CD4-positive, alpha-beta T cell (primary cell): ENCODE measurements around the gene COA8. TPM values are rescaled to one million over a fixed set of nuclear protein-coding genes. Genes with fewer than 3 reads are reported as not detected.

Experiments
- ATAC-seq: fragments of 200-7000 bp; cut with Tn5 transposase; one replicate; pipeline ENCODE4 v1.10.0; 2022; ENCODE audit warnings: mild to moderate bottlenecking; ENCODE audit not compliant: poor library complexity
- CTCF ChIA-PET: fragments of 350-600 bp; sonication (Branson Sonifier 250); formaldehyde crosslinking; loops from one replicate; lab custom pipeline; 2021; ENCODE audit warnings: antibody characterized with exemption, inconsistent platforms; lab: Charles Lee
- POLR2A ChIA-PET: fragments of 350-600 bp; sonication (Branson Sonifier 250); formaldehyde crosslinking; loops from one replicate; lab custom pipeline; 2021; ENCODE audit warnings: antibody characterized with exemption, inconsistent platforms; lab: Charles Lee
- DNase-seq, 14 experiments: peaks; one replicate each; pipeline ENCODE4 v3.0.0-alpha.2; 2013 to 2020; ENCODE audit warnings: mixed read lengths in 2 of 14
- H3K27ac ChIP-seq, 2 donors: one replicate each; pipeline versions ENCODE4 v1.5.1 to v1.7.0; 2013; ENCODE audit warnings: low read length in 2 of 2, low read depth in 1 of 2, mild to moderate bottlenecking in 1 of 2
- H3K27me3 ChIP-seq, 2 experiments: 1 replicate in 1 of 2; 2 replicates in 1 of 2; pipeline versions ENCODE4 v1.6.1 to v1.7.0; 2013; ENCODE audit warnings: low read length in 2 of 2, control low read depth in 1 of 2, mild to moderate bottlenecking in 1 of 2, moderate library complexity in 1 of 2; ENCODE audit not compliant: insufficient read depth in 2 of 2, control insufficient read depth in 1 of 2
- H3K36me3 ChIP-seq: one replicate; pipeline ENCODE4 v1.6.1; 2013; ENCODE audit warnings: low read length, control low read depth; ENCODE audit not compliant: insufficient read depth
- H3K4me1 ChIP-seq: one replicate; pipeline ENCODE4 v1.6.1; 2013; ENCODE audit warnings: low read length, control low read depth; ENCODE audit not compliant: insufficient read depth
- H3K4me3 ChIP-seq: one replicate; pipeline ENCODE4 v1.5.1; 2013; ENCODE audit warnings: mild to moderate bottlenecking, low read length, moderate library complexity
- H3K9me3 ChIP-seq, 2 experiments: 1 replicate in 1 of 2; 2 replicates in 1 of 2; pipeline versions ENCODE4 v1.6.1 to v1.7.0; 2013; ENCODE audit warnings: low read length in 2 of 2, mild to moderate bottlenecking in 2 of 2, control low read depth in 1 of 2, moderate library complexity in 1 of 2; ENCODE audit not compliant: control insufficient read depth in 1 of 2, insufficient read depth in 1 of 2
- H3K27ac Mint-ChIP-seq: one replicate; pipeline ENCODE4 v1.8.0; 2020; ENCODE audit warnings: mixed read lengths
- H3K27me3 Mint-ChIP-seq: one replicate; pipeline ENCODE4 v1.8.0; 2021; ENCODE audit warnings: mixed read lengths
- H3K36me3 Mint-ChIP-seq: one replicate; pipeline ENCODE4 v1.8.0; 2021; ENCODE audit warnings: low read depth, mixed read lengths
- H3K4me1 Mint-ChIP-seq: one replicate; pipeline ENCODE4 v1.8.0; 2021; ENCODE audit warnings: low read depth, mixed read lengths
- H3K4me3 Mint-ChIP-seq: one replicate; pipeline ENCODE4 v1.8.0; 2020; ENCODE audit warnings: mild to moderate bottlenecking, mixed read lengths
- H3K9me3 Mint-ChIP-seq: one replicate; pipeline ENCODE4 v1.8.0; 2020; ENCODE audit warnings: mixed read lengths
- CTCF ChIP-seq: fragments of 200-600 bp; IDR thresholded peaks from one replicate; pipeline ENCODE4 v1.8.0; 2022; ENCODE audit warnings: antibody characterized with exemption, mild to moderate bottlenecking
- intact Hi-C, 2 experiments: fragments of 100-400 bp; cut with DNase I in 1 of 2; cut with micrococcal nuclease in 1 of 2; formaldehyde crosslinking; loops; one replicate each; pipeline versions ENCODE4 v1.15.1 to v1.9.0; 2023 to 2025; cut with DNase I, micrococcal nuclease
- total RNA-seq, 174 experiments: library from RNA in 2 of 174; stranded (reverse) in 2 of 174; gene quantifications; one replicate each; pipeline ENCODE4 v1.2.3 and lab custom pipeline; 2021 to 2026

Gene COA8
- total RNA-seq, 2 experiments from 2014 or later: 9.1 to 10.7 TPM

GRCh38 chr14:103628684-103629502 is 66.1 kb downstream of the COA8 start, which contains the start of gene KLC1:
TSS of gene KLC1 (plus strand) at chr14:103629211. CDS start at chr14:103654565, 25,354 bp downstream.
- Histone ChIP-seq H3K36me3 (peaks cover 3% of the 10 kb centered on the region), H3K9me3 (no peaks in the 10 kb centered on the region), H3K27me3 (no peaks in the 10 kb centered on the region), H3K4me3 (peak within 1 kb of the TSS; percentile 76), H3K27ac (peak within 1 kb of the TSS; percentile 66 to 79), H3K4me1 (peaks cover 66% of the 10 kb centered on the region)
- intact Hi-C loops: loop anchor here (1.0 to 10.0 kb wide), 5 partner anchors 46 to 218 kb away; partner anchors contain the start of genes BAG5 (in 1 of the 2), COA8 (in 1 of the 2), PPP1R13B (in 1 of the 2) and TRMT61A (in 1 of the 2)
- H3K36me3 Mint-ChIP-seq: peaks cover 5% of the 10 kb centered on the region
- ChIA-PET CTCF (no interaction called here), POLR2A (interaction anchor here (1.0 to 1.6 kb wide), 3 partner anchors 22 to 281 kb away, joined by 3 to 10 read pairs (median 9); partner anchors contain the start of genes BAG5 and COA8)
- TF ChIP-seq CTCF: no peak
- ATAC-seq (peak; percentile 76), DNase-seq (peak; percentile 69 to 92 (median 80))
- peak within 1 kb of the TSS; percentile 91 for H3K27ac Mint-ChIP-seq
- H3K4me3 Mint-ChIP-seq: peak within 1 kb of the TSS; percentile 91
- no peaks in the 10 kb centered on the region for H3K9me3 Mint-ChIP-seq
- H3K4me1 Mint-ChIP-seq: peaks cover 50% of the 10 kb centered on the region
- no peaks in the 10 kb centered on the region for H3K27me3 Mint-ChIP-seq

- ChIA-PET POLR2A (interaction anchor here (1.3 to 1.6 kb wide), 2 partner anchors 22 to 67 kb away, joined by 9 to 10 read pairs; partner anchors contain the start of genes BAG5 and COA8), CTCF (no interaction called here)
- Mint-ChIP-seq H3K27me3 (no peaks in the 10 kb centered on the region), H3K36me3 (peaks cover 11% of the 10 kb centered on the region), H3K4me1 (peaks cover 56% of the 10 kb centered on the region), H3K27ac (peak overlapping the region; percentile 91), H3K4me3 (peak overlapping the region; percentile 91), H3K9me3 (no peaks in the 10 kb centered on the region)
- peaks cover 66% of the 10 kb centered on the region for H3K4me1 ChIP-seq
- intact Hi-C loops: loop anchor here (1.0 to 10.0 kb wide), 5 partner anchors 45 to 218 kb away; partner anchors contain the start of genes BAG5 (in 1 of the 2), COA8 (in 1 of the 2), PPP1R13B (in 1 of the 2) and TRMT61A (in 1 of the 2)
- H3K27ac ChIP-seq: peak overlapping the region; percentile 29 to 79
- DNase-seq (peak in 11 of 14 experiments; percentile 17 to 63 (median 39)), ATAC-seq (peak; percentile 35)
- no peaks in the 10 kb centered on the region for H3K27me3 ChIP-seq
- no peak for TF ChIP-seq CTCF
- H3K9me3 ChIP-seq: no peaks in the 10 kb centered on the region
- H3K36me3 ChIP-seq: peaks cover 3% of the 10 kb centered on the region
- H3K4me3 ChIP-seq: peak overlapping the region; percentile 76
Measured at GRCh38 chr14:103629503-103630121, 66.9 kb downstream of the COA8 start.

- no peak for TF ChIP-seq CTCF
- CTCF ChIA-PET: no interaction called here
- DNase-seq: no peak
- H3K9me3 Mint-ChIP-seq: no peaks in the 10 kb centered on the region
- ATAC-seq: no peak
- H3K4me1 Mint-ChIP-seq: peaks cover 56% of the 10 kb centered on the region
- peaks cover 3% of the 10 kb centered on the region for H3K36me3 ChIP-seq
- H3K9me3 ChIP-seq: no peaks in the 10 kb centered on the region
- peaks cover 17% of the 10 kb centered on the region for H3K36me3 Mint-ChIP-seq
- H3K4me3 Mint-ChIP-seq: peak overlapping the region; percentile 91
- H3K4me1 ChIP-seq: peaks cover 63% of the 10 kb centered on the region
- POLR2A ChIA-PET: no interaction called here
- H3K27me3 Mint-ChIP-seq: no peaks in the 10 kb centered on the region
- H3K27ac ChIP-seq: no peak overlapping the region
- H3K27ac Mint-ChIP-seq: peak overlapping the region; percentile 91
- H3K4me3 ChIP-seq: peak overlapping the region; percentile 76
- intact Hi-C loops: no loop called here
- H3K27me3 ChIP-seq: no peaks in the 10 kb centered on the region
Measured at GRCh38 chr14:103630364-103631108, 67.8 kb downstream of the COA8 start.
